HG03439 (cell line): ENCODE data around the gene ASPG.

Experiments
- ATAC-seq: cut with Tn5 transposase; IDR thresholded peaks from one replicate; pipeline ENCODE4 v1.9.1; 2021; ENCODE audit warnings: mild to moderate bottlenecking, moderate library complexity; ENCODE audit not compliant: unreplicated experiment

Gene ASPG

GRCh38 chr14:104104076-104104901, 18.8 kb downstream of the ASPG start:
- ATAC-seq = no peak

DNA sequence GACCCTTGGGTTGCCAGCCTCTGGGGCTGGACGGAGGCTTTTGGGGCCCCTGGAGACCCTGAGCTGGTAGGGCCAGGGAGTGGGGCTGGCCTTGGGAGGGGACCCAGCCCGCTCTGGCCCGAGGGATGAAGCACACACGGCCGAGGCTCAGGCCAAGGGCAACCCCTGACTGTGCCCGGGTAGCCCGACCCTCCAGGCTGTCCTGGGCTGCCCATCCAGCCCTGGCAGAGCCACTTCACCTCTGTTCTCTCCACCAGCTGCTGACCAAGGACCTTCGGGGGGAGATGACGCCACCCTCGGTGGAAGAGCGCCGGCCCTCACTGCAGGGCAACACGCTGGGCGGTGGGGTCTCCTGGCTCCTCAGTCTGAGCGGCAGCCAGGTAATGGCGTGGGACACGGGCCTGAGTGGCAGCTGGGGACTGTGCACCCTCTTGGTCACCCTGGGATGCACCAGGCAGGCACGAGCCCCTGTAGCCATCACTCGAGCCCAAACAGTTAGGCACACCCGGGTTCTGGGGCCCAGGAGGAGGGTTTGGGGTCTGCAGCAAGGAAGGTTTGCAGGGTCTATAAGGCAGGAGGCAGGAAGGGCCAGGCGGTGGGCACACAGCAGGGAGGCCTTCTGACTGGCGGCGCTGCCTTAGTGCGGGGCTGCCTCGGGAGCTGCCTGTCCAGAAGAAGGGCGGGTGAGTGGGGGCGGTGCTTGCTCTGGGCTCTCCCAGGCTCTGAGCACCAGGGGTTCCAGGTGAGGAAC, 19.7 kb downstream of the ASPG start:
- ATAC-seq = no peak

DNA sequence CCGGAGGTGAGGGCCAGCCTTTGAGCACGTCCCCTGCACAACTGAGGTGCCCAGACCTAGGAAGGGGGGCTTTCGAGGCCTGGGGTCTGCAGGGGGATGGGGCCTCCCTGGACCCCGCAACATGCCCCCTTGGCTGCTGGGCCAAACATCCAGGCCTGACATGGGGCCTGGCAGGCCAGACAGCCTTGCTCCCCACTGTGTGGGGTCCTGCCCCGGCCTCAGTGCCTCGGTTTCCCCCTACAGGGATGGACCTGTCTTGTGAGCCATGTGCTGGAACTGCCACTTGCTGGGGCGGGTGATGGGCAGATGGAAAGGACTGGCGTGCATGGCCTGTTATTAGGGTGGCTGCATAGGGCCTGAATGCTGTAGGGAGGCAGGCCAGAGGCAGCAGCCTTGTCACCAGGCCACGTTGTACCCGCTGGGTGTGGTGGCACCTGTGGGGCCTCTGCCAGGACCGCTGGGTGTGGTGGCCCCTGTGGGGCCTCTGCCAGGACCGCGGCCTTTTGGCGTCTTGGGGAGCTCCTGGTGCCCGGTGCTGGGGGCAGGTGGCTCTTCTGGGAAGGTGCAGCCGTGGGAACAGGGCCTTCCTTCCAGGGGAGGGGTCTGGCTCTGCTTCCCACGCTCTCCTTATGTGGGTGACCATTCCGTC, 20.4 kb downstream of the ASPG start:
- ATAC-seq = no peak

- ATAC-seq = no peak
Measured at GRCh38 chr14:104106471-104106991, 21.0 kb downstream of the ASPG start.

DNA sequence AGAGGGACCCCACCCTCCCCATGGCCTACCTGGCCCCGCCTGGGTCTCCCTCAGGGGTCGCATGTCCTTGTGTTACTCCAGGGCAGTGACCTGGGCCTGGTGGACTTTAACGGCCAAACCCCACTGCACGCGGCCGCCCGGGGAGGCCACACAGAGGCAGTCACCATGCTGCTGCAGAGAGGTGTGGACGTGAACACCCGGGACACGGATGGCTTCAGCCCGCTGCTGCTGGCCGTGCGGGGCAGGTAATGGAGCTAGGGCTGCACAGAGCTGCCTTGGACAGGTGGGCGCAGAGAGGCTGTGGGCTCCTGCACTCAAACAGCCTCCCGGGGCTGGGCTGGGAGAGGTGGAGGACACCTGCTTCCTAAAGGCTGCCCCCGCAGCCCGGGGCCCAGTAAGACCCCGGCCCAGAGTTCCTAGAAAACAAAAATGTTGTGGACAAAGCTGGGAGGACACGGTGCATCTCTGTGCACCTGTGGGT, 21.6 kb downstream of the ASPG start:
- no peak for ATAC-seq

DNA sequence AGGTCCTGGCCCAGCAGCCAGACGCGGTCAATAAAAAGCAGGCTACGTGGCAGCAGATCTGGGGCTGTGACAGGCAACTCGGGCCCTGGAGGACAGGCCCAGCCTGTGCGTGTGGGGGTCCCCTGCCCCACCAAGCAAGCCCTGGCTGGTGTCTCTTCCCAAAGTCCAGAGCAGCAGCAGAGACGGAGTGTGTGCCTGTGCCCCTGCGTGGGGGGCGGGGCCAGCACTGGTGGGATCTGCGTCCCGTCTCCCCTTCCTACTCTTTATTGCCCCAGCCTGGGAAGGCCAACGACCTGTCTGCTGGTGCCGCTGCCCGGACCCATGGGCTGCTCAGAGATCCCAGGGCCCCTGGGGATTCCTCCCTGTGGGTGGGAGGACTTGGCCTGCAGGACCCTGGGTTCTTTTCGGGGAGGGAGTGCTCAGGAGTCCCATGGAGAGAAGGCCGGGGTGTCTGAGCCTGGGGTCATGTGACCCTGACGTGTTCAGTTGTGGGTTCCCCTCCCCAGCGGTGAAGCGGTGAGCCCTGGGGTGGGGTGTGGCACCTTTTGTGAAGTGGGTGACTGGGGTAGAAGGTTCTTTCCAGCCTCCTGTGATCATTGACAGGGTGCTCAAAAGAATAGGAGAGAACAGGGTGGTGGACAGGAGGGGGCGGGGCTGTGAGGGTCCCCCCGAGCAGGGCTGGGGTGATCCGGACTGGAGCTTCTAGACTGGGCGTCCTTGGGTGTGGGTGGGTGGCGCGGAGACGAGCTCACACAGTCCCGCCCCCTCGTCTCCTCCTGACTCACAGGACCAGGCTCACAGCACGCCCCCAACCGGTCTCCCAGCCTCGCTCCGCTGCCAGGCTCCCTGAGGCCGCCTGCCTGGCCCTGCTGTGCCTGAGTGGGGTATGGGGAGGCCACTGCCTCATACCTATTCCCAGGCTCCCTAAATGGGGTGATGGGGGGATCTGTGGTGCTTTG, 22.4 kb downstream of the ASPG start:
- no peak for ATAC-seq

DNA sequence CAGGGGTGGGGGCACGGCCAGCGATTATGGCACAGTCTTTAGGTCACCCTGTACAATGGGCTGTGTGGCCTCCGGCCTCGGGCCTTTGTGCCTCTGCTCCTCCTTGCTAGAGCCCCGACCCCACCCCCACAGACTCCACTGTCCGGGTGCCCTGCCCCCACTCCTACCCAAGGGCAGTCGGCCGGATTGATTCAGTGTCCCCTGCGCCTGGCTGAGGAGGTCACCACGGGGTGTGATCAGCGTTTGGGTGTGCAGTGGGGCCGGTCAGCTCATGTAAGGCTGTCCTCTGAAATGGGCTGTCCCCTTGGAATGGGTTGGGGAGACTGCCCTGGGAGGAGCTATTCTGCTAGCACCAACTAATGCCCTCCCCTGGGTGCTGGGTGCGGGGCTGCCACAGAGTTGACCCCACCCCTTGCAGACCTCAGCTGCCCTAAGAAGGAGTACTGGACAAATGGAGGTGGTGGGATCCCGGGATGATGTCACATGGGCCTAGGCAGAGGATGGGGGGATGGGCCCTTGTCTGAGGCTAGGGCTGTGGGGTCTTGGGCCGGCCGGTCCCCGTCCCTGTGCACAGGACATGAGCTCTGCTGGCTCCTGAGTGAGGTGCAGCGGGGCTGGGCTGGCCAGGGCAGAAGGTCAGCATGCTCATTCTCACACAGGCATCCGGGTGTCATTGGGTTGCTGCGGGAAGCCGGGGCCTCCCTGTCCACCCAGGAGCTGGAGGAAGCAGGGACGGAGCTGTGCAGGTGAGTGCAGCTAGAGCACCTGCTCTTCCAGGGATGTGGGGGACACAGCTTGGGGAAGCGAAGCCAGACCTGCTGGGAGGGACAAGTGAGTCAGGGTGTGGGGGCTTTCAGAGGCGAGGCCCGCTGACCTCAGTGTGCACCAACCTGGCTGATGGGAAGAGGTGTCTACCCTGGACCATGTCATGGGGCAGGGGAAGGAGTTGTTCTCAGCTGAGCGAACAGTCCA, 23.4 kb downstream of the ASPG start:
- no peak for ATAC-seq

GRCh38 chr14:104109731-104110361, 24.3 kb downstream of the ASPG start:
- no peak for ATAC-seq

- ATAC-seq = no peak
Measured at GRCh38 chr14:104110491-104111209, 25.1 kb downstream of the ASPG start.

DNA sequence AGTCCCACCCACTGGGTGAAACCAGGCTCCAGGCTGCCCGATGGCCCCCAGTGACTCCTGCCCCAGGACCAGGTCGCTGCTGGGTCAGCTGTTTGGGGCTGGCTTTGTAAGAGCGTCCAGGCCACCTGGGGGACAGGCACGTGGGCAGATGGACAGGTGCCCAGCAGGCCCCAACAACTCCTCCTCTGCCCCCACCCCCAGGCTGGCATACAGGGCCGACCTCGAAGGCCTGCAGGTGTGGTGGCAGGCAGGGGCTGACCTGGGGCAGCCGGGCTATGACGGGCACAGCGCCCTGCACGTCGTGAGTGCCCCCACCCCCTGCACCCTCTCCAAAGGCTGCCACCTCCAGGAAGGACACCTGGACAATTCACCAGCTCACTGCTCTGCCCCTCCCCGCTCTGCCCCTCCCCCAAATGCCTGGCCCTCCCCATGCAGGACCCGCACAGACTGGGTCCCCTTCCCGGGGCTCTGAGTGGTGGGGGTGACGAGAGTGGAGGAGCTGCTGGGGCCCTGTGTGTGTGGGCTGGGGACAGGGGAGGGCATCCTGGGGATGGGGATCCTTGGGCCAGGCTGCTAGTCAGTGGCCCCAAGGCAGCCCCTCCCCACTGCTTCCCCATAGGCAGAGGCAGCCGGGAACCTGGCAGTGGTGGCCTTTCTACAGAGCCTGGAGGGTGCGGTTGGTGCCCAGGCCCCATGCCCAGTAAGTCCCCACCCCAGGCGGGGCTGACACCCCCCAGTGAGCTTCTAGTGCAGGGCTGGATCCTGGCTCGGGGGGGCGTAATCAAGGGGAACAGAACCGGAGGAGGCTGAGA, 26.0 kb downstream of the ASPG start:
- no peak for ATAC-seq

DNA sequence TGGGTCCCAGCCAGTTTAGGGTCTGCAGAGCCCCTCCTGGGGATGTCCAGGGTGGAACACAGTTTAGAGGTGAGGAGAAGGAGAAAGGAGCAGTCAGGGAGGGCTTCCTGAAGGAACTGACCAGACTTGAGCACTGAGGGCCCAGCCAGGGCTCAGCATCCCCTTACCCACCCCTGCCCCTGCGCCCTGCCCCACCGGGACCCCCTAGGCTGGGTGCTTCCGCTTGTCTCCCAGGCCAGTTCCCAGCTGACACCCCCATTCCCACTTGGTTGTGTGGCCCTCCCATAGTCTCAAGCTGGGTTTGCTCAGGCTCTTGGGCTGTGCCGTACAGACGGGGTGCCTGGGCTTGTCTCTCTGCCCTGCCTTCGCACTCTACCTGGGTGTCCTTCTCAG, 26.6 kb downstream of the ASPG start:
- ATAC-seq = no peak

- ATAC-seq = no peak
Measured at GRCh38 chr14:104112609-104113571, 27.4 kb downstream of the ASPG start.

DNA sequence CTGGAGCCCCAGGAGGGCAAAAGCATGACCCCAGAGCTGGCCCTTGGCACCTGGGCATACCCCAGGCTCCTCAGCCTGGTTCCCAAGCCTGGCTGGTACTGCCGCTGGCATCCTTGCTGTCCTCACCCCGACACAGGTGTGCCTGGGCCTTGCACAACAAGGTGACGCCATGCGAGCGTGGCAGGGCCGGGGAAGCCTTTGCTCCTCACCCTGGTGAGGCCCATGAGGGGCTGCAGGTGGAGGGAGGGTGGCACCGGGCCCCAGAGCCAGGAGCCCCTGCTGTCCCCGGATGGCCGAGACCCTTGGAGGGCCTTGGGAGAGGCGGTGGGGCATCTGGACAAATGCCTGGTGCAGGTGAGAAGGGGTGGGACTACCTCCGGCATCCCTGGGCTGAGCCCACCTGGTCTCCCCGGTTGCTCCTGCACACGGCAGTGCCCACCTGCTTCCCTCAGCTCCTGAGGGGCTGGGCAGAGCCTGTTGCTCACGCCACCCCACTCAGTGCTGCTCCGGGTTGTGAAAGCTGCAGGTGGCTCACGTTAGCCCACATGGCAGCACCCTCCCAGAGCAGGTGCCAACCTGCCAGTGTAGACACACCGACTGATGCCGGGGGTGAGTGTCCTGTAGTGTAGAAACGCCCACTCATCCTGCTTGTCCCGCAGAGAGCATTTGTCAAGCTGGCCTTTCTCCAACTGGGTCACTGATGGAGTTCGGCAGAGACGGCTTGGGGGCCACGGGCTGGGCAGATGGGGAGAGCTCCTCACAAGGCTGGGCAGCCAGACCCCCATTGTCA, 28.3 kb downstream of the ASPG start:
- ATAC-seq = no peak

GRCh38 chr14:104114421-104115130, 29.1 kb downstream of the ASPG start:
- ATAC-seq = no peak
